Uterus (tissue), 2 donors: Measurements from ENCODE around the gene TNFRSF4.

Experiments
- CTCF ChIP-seq, 4 experiments: fragments of 200-600 bp in 2 of 4; fragments of 450-650 bp in 2 of 4; sonication (generic) in 2 of 4; IDR thresholded peaks; one replicate each; pipeline ENCODE4 v1.5.1; 2016 to 2019; ENCODE audit warnings: antibody characterized with exemption in 4 of 4, mild to moderate bottlenecking in 2 of 4, moderate library complexity in 1 of 4
- POLR2A ChIP-seq, 2 donors: fragments of 450-650 bp; IDR thresholded peaks; one replicate each; pipeline ENCODE4 v1.6.1; 2016; ENCODE audit warnings: antibody characterized with exemption in 2 of 2, mild to moderate bottlenecking in 1 of 2, moderate library complexity in 1 of 2

- no peak for TF ChIP-seq POLR2A (IDR thresholded peaks at IDR 0.05)
- no peak for TF ChIP-seq CTCF (IDR thresholded peaks at IDR 0.05)
Measured at GRCh38 chr1:1167841-1168450, 46.0 kb downstream of the TNFRSF4 start.
